NCI-H510A (cell line): ENCODE measurements around the gene PRAMEF11.
"Not testable (repeated sequence)": the region's sequence is repeated elsewhere in the genome, so short reads cannot be mapped to it uniquely, and the experiment has no call there.

Experiments used
- DNase-seq: peaks from one replicate; lab custom pipeline; 2025; lab: John Stamatoyannopoulos, UW

Gene PRAMEF11

GRCh38 chr1:12831310-12831709 is at the start of gene PRAMEF11:
Gene PRAMEF11, minus strand, starts transcription at chr1:12831410. Its CDS starts 2,621 bp downstream, at chr1:12828789.
- DNase-seq = not testable (repeated sequence)

GRCh38 chr1:12878453-12878852 is 47.2 kb upstream of the PRAMEF11 start:
- not testable (repeated sequence) for DNase-seq

- DNase-seq = not testable (repeated sequence)
Measured at GRCh38 chr1:12863131-12863880, 32.1 kb upstream of the PRAMEF11 start.

- not testable (repeated sequence) for DNase-seq
Measured at GRCh38 chr1:12856786-12857185, 25.6 kb upstream of the PRAMEF11 start, which contains the start of gene PRAMEF2. Gene PRAMEF2, plus strand, starts transcription at chr1:12857086. Its CDS starts 1,924 bp downstream, at chr1:12859010.

- DNase-seq = no peak
Measured at GRCh38 chr1:12851779-12852178, 20.6 kb upstream of the PRAMEF11 start.

GRCh38 chr1:12848620-12849019 is 17.4 kb upstream of the PRAMEF11 start, which contains the start of gene HNRNPCL1:
Gene HNRNPCL1, minus strand, starts transcription at chr1:12848720. Its CDS starts 431 bp downstream, at chr1:12848289.
- DNase-seq = not testable (repeated sequence)

GRCh38 chr1:12833251-12833650 is 2.0 kb upstream of the PRAMEF11 start:
- DNase-seq = not testable (repeated sequence)

GRCh38 chr1:12819061-12819460 is 12.1 kb downstream of the PRAMEF11 start:
- not testable (repeated sequence) for DNase-seq

GRCh38 chr1:12811409-12811784 is 19.8 kb downstream of the PRAMEF11 start:
- no peak for DNase-seq

- DNase-seq = no peak
Measured at GRCh38 chr1:12810691-12811408, 20.4 kb downstream of the PRAMEF11 start.

GRCh38 chr1:12809933-12810332 is 21.3 kb downstream of the PRAMEF11 start:
- DNase-seq = no peak

GRCh38 chr1:12799730-12800129 is 31.5 kb downstream of the PRAMEF11 start:
- DNase-seq = no peak

- no peak for DNase-seq
Measured at GRCh38 chr1:12798911-12799310, 32.3 kb downstream of the PRAMEF11 start.

- DNase-seq = not testable (repeated sequence)
Measured at GRCh38 chr1:12791097-12791496, 40.1 kb downstream of the PRAMEF11 start, which contains the start of gene PRAMEF1. Gene PRAMEF1, plus strand, starts transcription at chr1:12791397. Its CDS starts 1,831 bp downstream, at chr1:12793228.

- DNase-seq = not testable (repeated sequence)
Measured at GRCh38 chr1:12784729-12785128, 46.5 kb downstream of the PRAMEF11 start.

GRCh38 chr1:12783783-12784182 is 47.4 kb downstream of the PRAMEF11 start:
- DNase-seq = not testable (repeated sequence)

GRCh38 chr1:12781488-12781887 is 49.7 kb downstream of the PRAMEF11 start:
- DNase-seq = not testable (repeated sequence)

- no peak for DNase-seq
Measured at GRCh38 chr1:12778907-12779306, 52.3 kb downstream of the PRAMEF11 start.

- no peak for DNase-seq
Measured at GRCh38 chr1:12778061-12778460, 53.1 kb downstream of the PRAMEF11 start.

- no peak for DNase-seq
Measured at GRCh38 chr1:12776801-12777557, 54.2 kb downstream of the PRAMEF11 start.

GRCh38 chr1:12775443-12775842 is 55.8 kb downstream of the PRAMEF11 start:
- no peak for DNase-seq

GRCh38 chr1:12774801-12775345 is 56.3 kb downstream of the PRAMEF11 start:
- no peak for DNase-seq
